HUES48 (cell line): ENCODE measurements around the gene USP34.

Experiments
- H3K27ac ChIP-seq: one replicate; pipeline ENCODE4 v1.7.0; 2013; ENCODE audit warnings: low read depth, low read length, inconsistent platforms
- H3K27me3 ChIP-seq: 2 replicates; pipeline ENCODE4 v1.6.1; 2013; ENCODE audit warnings: mild to moderate bottlenecking, low read length; ENCODE audit not compliant: control insufficient read depth, insufficient read depth
- H3K36me3 ChIP-seq: 2 replicates; pipeline ENCODE4 v1.6.1; 2013; ENCODE audit warnings: low read length; ENCODE audit not compliant: control insufficient read depth, insufficient read depth
- H3K4me1 ChIP-seq: 2 replicates; pipeline ENCODE4 v1.6.1; 2013; ENCODE audit warnings: mild to moderate bottlenecking, low read length; ENCODE audit not compliant: control insufficient read depth, insufficient read depth
- H3K4me3 ChIP-seq: 2 replicates; pipeline ENCODE4 v1.5.1; 2013; ENCODE audit warnings: mild to moderate bottlenecking, low read depth, low read length
- H3K9ac ChIP-seq: 2 replicates; pipeline ENCODE4 v1.6.1; 2013; ENCODE audit warnings: mild to moderate bottlenecking, low read depth, low read length, moderate library complexity
- H3K9me3 ChIP-seq: 2 replicates; pipeline ENCODE4 v1.6.1; 2013; ENCODE audit warnings: low read length; ENCODE audit not compliant: control insufficient read depth, insufficient read depth

USP34 gene

GRCh38 chr2:61244694-61245093 lies 226.2 kb downstream of the USP34 start:
- peaks cover 74% of the 10 kb centered on the region for H3K36me3 ChIP-seq
- H3K27me3 ChIP-seq = no peaks in the 10 kb centered on the region
- peaks cover 4% of the 10 kb centered on the region; the same call in 1 of the 2 replicates for H3K4me1 ChIP-seq
- H3K9me3 ChIP-seq = no peaks in the 10 kb centered on the region
- no peak overlapping the region for H3K9ac ChIP-seq
- no peak overlapping the region for H3K4me3 ChIP-seq
- H3K27ac ChIP-seq = no peak overlapping the region

GRCh38 chr2:61241266-61241665 lies 229.6 kb downstream of the USP34 start:
- Histone ChIP-seq H3K9me3 (no peaks in the 10 kb centered on the region), H3K4me3 (no peak overlapping the region), H3K4me1 (peaks cover 4% of the 10 kb centered on the region; the same call in 1 of the 2 replicates), H3K27me3 (no peaks in the 10 kb centered on the region), H3K36me3 (peaks cover 57% of the 10 kb centered on the region), H3K27ac (no peak overlapping the region), H3K9ac (no peak overlapping the region)

- Histone ChIP-seq H3K4me3 (no peak overlapping the region), H3K36me3 (peaks cover 49% of the 10 kb centered on the region), H3K9me3 (no peaks in the 10 kb centered on the region)
Observed at GRCh38 chr2:61238219-61239012, 232.5 kb downstream of the USP34 start.

GRCh38 chr2:61235716-61236115 lies 235.2 kb downstream of the USP34 start:
- Histone ChIP-seq H3K4me1 (no peaks in the 10 kb centered on the region), H3K4me3 (no peak overlapping the region), H3K9ac (no peak overlapping the region), H3K9me3 (no peaks in the 10 kb centered on the region), H3K27ac (no peak overlapping the region), H3K36me3 (peaks cover 59% of the 10 kb centered on the region), H3K27me3 (no peaks in the 10 kb centered on the region)

More at GRCh38 chr2:61238219-61239012, 232.5 kb downstream of the USP34 start:
- peaks cover 4% of the 10 kb centered on the region; the same call in 1 of the 2 replicates for H3K4me1 ChIP-seq
- H3K9ac ChIP-seq = no peak overlapping the region
- H3K27me3 ChIP-seq = no peaks in the 10 kb centered on the region
- no peak overlapping the region for H3K27ac ChIP-seq

GRCh38 chr2:61233581-61233980 lies 237.3 kb downstream of the USP34 start:
- H3K9me3 ChIP-seq = no peaks in the 10 kb centered on the region
- no peaks in the 10 kb centered on the region for H3K27me3 ChIP-seq
- H3K9ac ChIP-seq = no peak overlapping the region
- no peaks in the 10 kb centered on the region for H3K4me1 ChIP-seq
- peaks cover 70% of the 10 kb centered on the region for H3K36me3 ChIP-seq
- H3K4me3 ChIP-seq = no peak overlapping the region
- no peak overlapping the region for H3K27ac ChIP-seq

GRCh38 chr2:61229936-61230335 lies 241.0 kb downstream of the USP34 start:
- Histone ChIP-seq H3K9me3 (no peaks in the 10 kb centered on the region), H3K4me1 (no peaks in the 10 kb centered on the region), H3K27me3 (no peaks in the 10 kb centered on the region), H3K27ac (no peak overlapping the region), H3K36me3 (peaks cover 83% of the 10 kb centered on the region), H3K4me3 (no peak overlapping the region), H3K9ac (no peak overlapping the region)

- H3K9me3 ChIP-seq = no peaks in the 10 kb centered on the region
- H3K4me3 ChIP-seq = no peak overlapping the region
- no peaks in the 10 kb centered on the region for H3K27me3 ChIP-seq
- no peaks in the 10 kb centered on the region; the same call in 1 of the 2 replicates for H3K4me1 ChIP-seq
- H3K27ac ChIP-seq = no peak overlapping the region
- peaks cover 92% of the 10 kb centered on the region for H3K36me3 ChIP-seq
- H3K9ac ChIP-seq = no peak overlapping the region
Observed at GRCh38 chr2:61222567-61222966, 248.3 kb downstream of the USP34 start.

- Histone ChIP-seq H3K4me3 (no peak overlapping the region), H3K4me1 (no peaks in the 10 kb centered on the region; the same call in 1 of the 2 replicates), H3K9ac (no peak overlapping the region), H3K27me3 (no peaks in the 10 kb centered on the region), H3K36me3 (peaks cover 91% of the 10 kb centered on the region), H3K9me3 (no peaks in the 10 kb centered on the region), H3K27ac (no peak overlapping the region)
Observed at GRCh38 chr2:61221819-61222218, 249.1 kb downstream of the USP34 start.

- Histone ChIP-seq H3K4me3 (no peak overlapping the region), H3K36me3 (peaks cover 82% of the 10 kb centered on the region), H3K27ac (no peak overlapping the region)
Observed at GRCh38 chr2:61220768-61221167, 250.1 kb downstream of the USP34 start.

GRCh38 chr2:61218817-61219170 lies 252.1 kb downstream of the USP34 start:
- no peak overlapping the region for H3K27ac ChIP-seq
- H3K4me1 ChIP-seq = no peaks in the 10 kb centered on the region; the same call in 1 of the 2 replicates
- no peak overlapping the region for H3K9ac ChIP-seq
- no peaks in the 10 kb centered on the region for H3K9me3 ChIP-seq
- no peaks in the 10 kb centered on the region for H3K27me3 ChIP-seq
- H3K4me3 ChIP-seq = no peak overlapping the region
- peaks cover 82% of the 10 kb centered on the region for H3K36me3 ChIP-seq

More at GRCh38 chr2:61220768-61221167, 250.1 kb downstream of the USP34 start:
- no peak overlapping the region for H3K9ac ChIP-seq
- H3K4me1 ChIP-seq = no peaks in the 10 kb centered on the region; the same call in 1 of the 2 replicates
- H3K27me3 ChIP-seq = no peaks in the 10 kb centered on the region
- no peaks in the 10 kb centered on the region for H3K9me3 ChIP-seq

- Histone ChIP-seq H3K27ac (no peak overlapping the region), H3K9me3 (no peaks in the 10 kb centered on the region), H3K36me3 (peaks cover 82% of the 10 kb centered on the region), H3K27me3 (no peaks in the 10 kb centered on the region), H3K9ac (no peak overlapping the region), H3K4me1 (no peaks in the 10 kb centered on the region; the same call in 1 of the 2 replicates), H3K4me3 (no peak overlapping the region)
Observed at GRCh38 chr2:61218076-61218816, 252.6 kb downstream of the USP34 start.
